ENCODE measurements around the gene KCTD17.
A peak's percentile ranks its signal among the peaks of the same experiment; 100 is the strongest.

DNA sequence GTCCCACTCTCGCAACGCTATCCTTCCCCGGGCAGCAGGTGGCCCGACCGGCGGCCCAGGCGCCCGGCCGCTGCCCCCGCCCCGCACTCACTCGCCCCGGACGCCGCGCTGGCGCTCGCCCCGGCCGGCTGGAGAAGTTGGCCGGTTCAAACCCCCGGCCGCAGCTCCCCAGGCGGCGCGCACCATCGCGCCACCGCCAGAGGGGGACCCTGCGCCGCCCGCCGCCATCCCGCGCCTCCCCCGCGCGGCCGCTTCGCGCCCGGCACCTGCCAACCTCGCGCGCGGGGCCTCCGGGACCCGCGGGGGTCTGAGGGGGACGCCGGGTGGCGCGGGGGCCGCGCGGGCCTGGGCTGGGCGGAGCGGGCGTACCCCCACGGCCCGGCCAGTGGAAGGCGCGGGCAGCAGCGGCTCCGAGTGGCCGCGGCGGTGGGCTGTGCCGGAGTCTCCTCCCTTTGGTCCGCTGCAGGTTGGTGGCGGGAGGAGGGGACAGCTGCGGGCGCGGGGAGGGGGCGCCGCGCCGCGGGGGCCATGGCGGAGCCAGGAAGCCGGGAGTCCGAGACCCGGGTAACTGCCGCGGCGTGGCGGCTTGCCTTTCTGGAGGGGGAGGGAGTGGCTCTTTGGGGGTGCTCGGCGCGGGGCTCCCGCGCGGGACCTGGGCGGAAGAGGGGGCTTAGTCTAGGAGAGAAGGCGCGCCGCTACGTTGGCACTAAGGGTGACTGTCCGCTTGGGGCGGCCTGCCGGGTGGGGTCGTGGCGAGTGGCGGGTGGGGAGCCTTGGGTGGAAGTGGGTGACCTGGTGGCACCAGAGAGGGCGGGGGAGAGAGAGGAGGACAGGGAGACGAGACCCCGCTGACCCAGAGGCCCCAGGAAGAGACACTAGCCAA lies 32.0 kb upstream of the KCTD17 start, which contains the start of the genes MPST and TST:
- peak; percentile 80 for TF ChIP-seq POLR2A (IDR thresholded peaks at IDR 0.05)
- TF ChIP-seq, protein P1, sequence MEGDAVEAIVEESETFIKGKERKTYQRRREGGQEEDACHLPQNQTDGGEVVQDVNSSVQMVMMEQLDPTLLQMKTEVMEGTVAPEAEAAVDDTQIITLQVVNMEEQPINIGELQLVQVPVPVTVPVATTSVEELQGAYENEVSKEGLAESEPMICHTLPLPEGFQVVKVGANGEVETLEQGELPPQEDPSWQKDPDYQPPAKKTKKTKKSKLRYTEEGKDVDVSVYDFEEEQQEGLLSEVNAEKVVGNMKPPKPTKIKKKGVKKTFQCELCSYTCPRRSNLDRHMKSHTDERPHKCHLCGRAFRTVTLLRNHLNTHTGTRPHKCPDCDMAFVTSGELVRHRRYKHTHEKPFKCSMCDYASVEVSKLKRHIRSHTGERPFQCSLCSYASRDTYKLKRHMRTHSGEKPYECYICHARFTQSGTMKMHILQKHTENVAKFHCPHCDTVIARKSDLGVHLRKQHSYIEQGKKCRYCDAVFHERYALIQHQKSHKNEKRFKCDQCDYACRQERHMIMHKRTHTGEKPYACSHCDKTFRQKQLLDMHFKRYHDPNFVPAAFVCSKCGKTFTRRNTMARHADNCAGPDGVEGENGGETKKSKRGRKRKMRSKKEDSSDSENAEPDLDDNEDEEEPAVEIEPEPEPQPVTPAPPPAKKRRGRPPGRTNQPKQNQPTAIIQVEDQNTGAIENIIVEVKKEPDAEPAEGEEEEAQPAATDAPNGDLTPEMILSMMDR (IDR thresholded peaks at IDR 0.05), result peak in 4 of 5 experiments; percentile 9 to 95 (median 90)

Data from tibial nerve (tissue), 3 donors.